CD4-positive, alpha-beta memory T cell (primary cell): ENCODE results near the gene LSP1. TPM values are rescaled to one million over a fixed set of nuclear protein-coding genes. Genes with fewer than 3 reads are reported as not detected.

Source experiments
- CTCF ChIA-PET: fragments of 350-600 bp; sonication (Branson Sonifier 250); formaldehyde crosslinking; loops from one replicate; lab custom pipeline; 2021; ENCODE audit warnings: inconsistent platforms; ENCODE audit not compliant: partially characterized antibody; lab: Charles Lee
- POLR2A ChIA-PET: fragments of 350-600 bp; sonication (Branson Sonifier 250); formaldehyde crosslinking; loops from one replicate; lab custom pipeline; 2021; ENCODE audit not compliant: partially characterized antibody; lab: Charles Lee
- DNase-seq, 5 donors: peaks; one replicate each; pipeline versions ENCODE4 v3.0.0 to v3.0.0-alpha.2; 2020 to 2022; ENCODE audit warnings: mixed read lengths in 1 of 5
- H3K27ac ChIP-seq: one replicate; pipeline ENCODE4 v1.7.0; 2013; ENCODE audit warnings: low read depth, low read length
- H3K27me3 ChIP-seq: 2 replicates; pipeline ENCODE4 v1.7.0; 2013; ENCODE audit warnings: mild to moderate bottlenecking, low read length, moderate library complexity; ENCODE audit not compliant: insufficient read depth
- H3K36me3 ChIP-seq: 2 replicates; pipeline ENCODE4 v1.7.0; 2013; ENCODE audit warnings: mild to moderate bottlenecking, low read length, moderate library complexity; ENCODE audit not compliant: insufficient read depth
- H3K4me1 ChIP-seq: 2 replicates; pipeline ENCODE4 v1.7.0; 2013; ENCODE audit warnings: mild to moderate bottlenecking, low read length, moderate library complexity; ENCODE audit not compliant: insufficient read depth
- H3K4me3 ChIP-seq, 2 donors: one replicate each; pipeline ENCODE4 v1.7.0; 2013; ENCODE audit warnings: low read length in 2 of 2, mild to moderate bottlenecking in 1 of 2
- H3K9me3 ChIP-seq, 2 donors: one replicate each; pipeline ENCODE4 v1.7.0; 2013; ENCODE audit warnings: low read length in 2 of 2, control low read depth in 1 of 2; ENCODE audit not compliant: control insufficient read depth in 1 of 2
- H3K27ac Mint-ChIP-seq, 7 donors: one replicate each; pipeline ENCODE4 v1.8.0; 2020 to 2021; ENCODE audit warnings: mixed read lengths in 7 of 7, mild to moderate bottlenecking in 6 of 7, inconsistent platforms in 3 of 7, moderate library complexity in 3 of 7
- H3K27me3 Mint-ChIP-seq, 2 donors: one replicate each; pipeline ENCODE4 v1.8.0; 2020 to 2021; ENCODE audit warnings: mixed read lengths in 2 of 2
- H3K36me3 Mint-ChIP-seq, 2 donors: one replicate each; pipeline ENCODE4 v1.8.0; 2020 to 2021; ENCODE audit warnings: mixed read lengths in 2 of 2, inconsistent platforms in 1 of 2, mild to moderate bottlenecking in 1 of 2
- H3K4me1 Mint-ChIP-seq, 4 donors: one replicate each; pipeline ENCODE4 v1.8.0; 2020 to 2021; ENCODE audit warnings: mixed read lengths in 4 of 4, mild to moderate bottlenecking in 1 of 4
- H3K4me3 Mint-ChIP-seq, 8 donors: one replicate each; pipeline ENCODE4 v1.8.0; 2020 to 2021; ENCODE audit warnings: mixed read lengths in 8 of 8, mild to moderate bottlenecking in 7 of 8, moderate library complexity in 6 of 8, inconsistent platforms in 3 of 8
- H3K9me3 Mint-ChIP-seq, 8 donors: one replicate each; pipeline ENCODE4 v1.8.0; 2020 to 2021; ENCODE audit warnings: mixed read lengths in 8 of 8, mild to moderate bottlenecking in 5 of 8, inconsistent platforms in 3 of 8, moderate library complexity in 1 of 8
- intact Hi-C: fragments of 100-400 bp; cut with micrococcal nuclease; formaldehyde crosslinking; loops from one replicate; pipeline ENCODE4 v1.15.1; 2023
- polyA plus RNA-seq, 2 donors: library from polyadenylated mRNA; unstranded; fragments of 300-500 nt; fragmentation: Illumina TruSeq; gene quantifications; one replicate each; pipeline ENCODE4 v1.2.3, GENCODE V29; 2021
- total RNA-seq, 2 experiments: library from RNA; stranded (reverse); gene quantifications; one replicate each; pipeline ENCODE4 v1.2.3, GENCODE V29; 2021

The LSP1 gene
- total and polyA plus RNA-seq, 4 experiments from 2014 or later: 253 to 435 (median 325) TPM

DNA sequence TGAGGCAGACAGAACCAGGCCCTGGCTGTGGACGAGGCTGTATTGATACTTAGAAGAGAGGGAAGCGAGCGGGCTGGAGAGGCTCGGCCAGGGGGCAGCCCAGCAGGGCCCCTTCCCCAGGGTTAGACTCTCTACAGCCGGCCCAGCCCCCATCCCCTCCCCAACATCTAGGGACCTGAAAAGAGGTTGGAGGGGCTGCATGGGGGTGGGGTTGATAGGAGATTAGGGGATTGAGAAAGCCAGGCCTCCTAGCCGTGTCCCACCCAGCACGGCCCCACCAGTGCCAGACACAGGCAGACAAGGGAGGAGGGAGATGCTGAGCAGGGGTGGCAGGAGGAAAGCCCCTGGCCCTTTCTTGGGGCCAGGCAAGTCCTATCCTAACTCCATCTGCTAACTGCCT is 5.7 kb downstream of the LSP1 start:
- CTCF ChIA-PET: interaction anchor here (1.2 kb wide), 1 partner anchor 24 kb away, joined by 4 read pairs; no protein-coding TSS in a partner anchor

DNA sequence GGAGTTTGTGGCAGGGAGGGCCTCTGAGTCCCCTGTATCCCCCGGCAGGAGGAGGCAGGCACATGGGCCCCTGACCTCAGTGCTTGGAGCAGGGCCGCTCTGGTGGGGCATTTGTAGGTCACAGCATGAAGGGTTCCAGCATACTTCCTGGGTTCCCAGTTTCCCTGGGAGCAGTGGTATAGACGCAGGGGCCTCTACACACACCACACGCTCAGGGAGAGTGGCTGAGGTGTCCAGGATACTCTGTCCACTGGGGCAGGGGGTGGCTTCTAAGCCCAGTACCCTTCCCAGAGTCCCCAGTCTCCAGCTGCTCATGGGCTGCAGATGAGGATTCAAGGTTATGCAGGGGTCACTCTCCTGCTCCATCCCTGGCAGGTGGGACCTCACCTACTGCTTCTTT is 6.1 kb downstream of the LSP1 start:
- no peak for DNase-seq
- peaks cover 9 to 39% (median 16%) of the 10 kb centered on the region in 4 donors for H3K4me1 Mint-ChIP-seq
- no peaks in the 10 kb centered on the region for H3K9me3 Mint-ChIP-seq
- Histone ChIP-seq H3K36me3 (peaks cover 4% of the 10 kb centered on the region), H3K27ac (no peak overlapping the region), H3K9me3 (no peaks in the 10 kb centered on the region), H3K4me3 (no peak overlapping the region), H3K27me3 (no peaks in the 10 kb centered on the region), H3K4me1 (peaks cover 90% of the 10 kb centered on the region)
- intact Hi-C loops: no loop called here
- H3K36me3 Mint-ChIP-seq: peaks cover 0 to 8% of the 10 kb centered on the region in 2 donors
- ChIA-PET CTCF (interaction anchor here (0.9 to 1.2 kb wide), 2 partner anchors 9 to 23 kb away, joined by 3 to 4 read pairs; no protein-coding TSS in a partner anchor), POLR2A (interaction anchor here (0.5 to 2.3 kb wide), 2 partner anchors 10 to 19 kb away, joined by 3 to 6 read pairs; no protein-coding TSS in a partner anchor)
- H3K4me3 Mint-ChIP-seq: peak overlapping the region in 1 of 8 donors; percentile 10
- H3K27ac Mint-ChIP-seq: peak overlapping the region in 6 of 7 donors; percentile 21 to 61 (median 41)
- no peaks in the 10 kb centered on the region for H3K27me3 Mint-ChIP-seq

More for the DNA sequence above, 5.7 kb downstream of the LSP1 start:
- Mint-ChIP-seq H3K27me3 (no peaks in the 10 kb centered on the region), H3K4me3 (peak overlapping the region in 1 of 8 donors; percentile 10), H3K27ac (peak overlapping the region in 5 of 7 donors; percentile 13 to 61 (median 41)), H3K4me1 (peaks cover 9 to 41% (median 17%) of the 10 kb centered on the region in 4 donors), H3K9me3 (no peaks in the 10 kb centered on the region), H3K36me3 (peaks cover 0 to 12% of the 10 kb centered on the region in 2 donors)
- H3K27me3 ChIP-seq: no peaks in the 10 kb centered on the region
- H3K4me1 ChIP-seq: peaks cover 86% of the 10 kb centered on the region
- H3K27ac ChIP-seq: no peak overlapping the region
- intact Hi-C loops: no loop called here
- no peak for DNase-seq
- no peaks in the 10 kb centered on the region for H3K9me3 ChIP-seq
- H3K36me3 ChIP-seq: peaks cover 4% of the 10 kb centered on the region
- POLR2A ChIA-PET: interaction anchor here (0.5 to 9.5 kb wide), 3 partner anchors 9 to 19 kb away, joined by 3 to 139 read pairs (median 6); no protein-coding TSS in a partner anchor
- H3K4me3 ChIP-seq: no peak overlapping the region

DNA sequence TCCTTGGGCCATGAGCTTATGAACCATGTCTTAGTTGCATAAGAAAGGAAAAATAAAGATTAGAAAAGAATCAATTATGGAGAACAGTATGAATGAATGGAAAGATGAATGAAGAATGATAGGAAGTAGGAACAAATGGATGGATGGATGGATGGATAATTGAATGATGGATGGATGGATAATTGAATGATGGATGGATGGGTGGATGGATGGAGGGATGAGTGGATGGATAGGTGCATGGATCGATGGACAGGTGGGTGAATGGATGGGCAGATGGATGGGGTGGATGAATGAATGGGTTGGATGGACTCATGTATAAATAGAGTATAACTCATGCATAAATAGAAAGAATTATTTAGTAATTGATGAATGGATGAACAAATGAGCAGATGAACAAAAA is 7.2 kb downstream of the LSP1 start:
- CTCF ChIA-PET: interaction anchor here (0.9 to 1.1 kb wide), 2 partner anchors 10 to 12 kb away, joined by 3 read pairs; no protein-coding TSS in a partner anchor
- intact Hi-C loops: no loop called here
- Mint-ChIP-seq H3K36me3 (peaks cover 0 to 7% of the 10 kb centered on the region in 2 donors), H3K4me3 (no peak overlapping the region), H3K27me3 (no peaks in the 10 kb centered on the region), H3K27ac (no peak overlapping the region), H3K4me1 (peaks cover 13 to 39% (median 18%) of the 10 kb centered on the region in 4 donors), H3K9me3 (peaks cover 0 to 2% (median 0%) of the 10 kb centered on the region in 8 donors)
- Histone ChIP-seq H3K4me1 (peaks cover 89% of the 10 kb centered on the region), H3K27me3 (no peaks in the 10 kb centered on the region), H3K4me3 (no peak overlapping the region), H3K27ac (no peak overlapping the region), H3K9me3 (no peaks in the 10 kb centered on the region), H3K36me3 (peaks cover 4% of the 10 kb centered on the region)
- DNase-seq: no peak
- POLR2A ChIA-PET: interaction anchor here (2.3 kb wide), 1 partner anchor 11 kb away, joined by 6 read pairs; no protein-coding TSS in a partner anchor

DNA sequence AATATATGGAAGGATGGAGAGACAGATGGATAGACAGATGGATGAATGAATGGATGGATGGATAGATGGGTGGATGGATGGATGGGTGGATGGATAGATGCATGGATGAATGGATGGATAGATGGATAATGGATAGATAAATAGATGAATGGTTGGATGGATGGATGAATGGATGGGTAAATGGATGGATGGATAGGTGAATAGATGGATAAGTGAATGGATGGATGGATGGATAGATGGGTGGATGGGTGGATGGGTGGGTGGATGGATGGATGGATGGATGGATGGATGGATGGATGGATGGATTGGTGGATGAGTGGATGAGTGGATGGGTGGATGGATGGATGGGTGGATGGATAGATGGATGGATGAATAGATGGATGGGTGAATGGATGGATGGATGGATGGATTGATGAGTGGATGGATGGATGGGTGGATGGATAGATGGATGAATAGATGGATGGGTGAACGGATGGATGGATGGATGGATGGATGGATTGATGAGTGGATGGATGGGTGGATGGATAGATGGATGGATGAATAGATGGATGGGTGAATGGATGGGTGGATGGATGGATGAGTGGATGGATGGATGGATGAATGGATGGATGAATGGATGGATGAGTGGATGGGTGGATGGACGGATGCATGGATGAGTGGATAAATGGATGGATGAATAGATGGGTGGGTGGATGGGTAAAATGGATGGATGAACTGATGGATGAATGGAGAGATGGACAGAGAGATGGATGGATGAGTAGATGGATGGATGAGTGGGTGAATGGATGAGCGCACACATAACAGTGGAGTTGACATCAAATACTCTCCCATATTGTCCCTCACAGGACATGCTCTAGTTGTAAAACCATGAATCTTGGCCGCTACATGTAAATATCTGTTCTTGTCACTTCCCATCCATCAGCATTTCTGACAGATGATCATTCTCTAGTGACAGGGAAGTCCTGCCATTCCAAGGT is 8.8 kb downstream of the LSP1 start:
- H3K36me3 ChIP-seq: no peaks in the 10 kb centered on the region
- DNase-seq: no peak
- peaks cover 86% of the 10 kb centered on the region for H3K4me1 ChIP-seq
- Mint-ChIP-seq H3K4me3 (no peak overlapping the region), H3K9me3 (peaks cover 0 to 2% (median 0%) of the 10 kb centered on the region in 8 donors), H3K27me3 (no peaks in the 10 kb centered on the region), H3K36me3 (peaks cover 0 to 10% of the 10 kb centered on the region in 2 donors), H3K27ac (no peak overlapping the region), H3K4me1 (peaks cover 15 to 43% (median 21%) of the 10 kb centered on the region in 4 donors)
- H3K27me3 ChIP-seq: no peaks in the 10 kb centered on the region
- ChIA-PET POLR2A (no interaction called here), CTCF (no interaction called here)
- H3K9me3 ChIP-seq: no peaks in the 10 kb centered on the region
- intact Hi-C loops: no loop called here
- no peak overlapping the region for H3K27ac ChIP-seq
- no peak overlapping the region for H3K4me3 ChIP-seq

DNA sequence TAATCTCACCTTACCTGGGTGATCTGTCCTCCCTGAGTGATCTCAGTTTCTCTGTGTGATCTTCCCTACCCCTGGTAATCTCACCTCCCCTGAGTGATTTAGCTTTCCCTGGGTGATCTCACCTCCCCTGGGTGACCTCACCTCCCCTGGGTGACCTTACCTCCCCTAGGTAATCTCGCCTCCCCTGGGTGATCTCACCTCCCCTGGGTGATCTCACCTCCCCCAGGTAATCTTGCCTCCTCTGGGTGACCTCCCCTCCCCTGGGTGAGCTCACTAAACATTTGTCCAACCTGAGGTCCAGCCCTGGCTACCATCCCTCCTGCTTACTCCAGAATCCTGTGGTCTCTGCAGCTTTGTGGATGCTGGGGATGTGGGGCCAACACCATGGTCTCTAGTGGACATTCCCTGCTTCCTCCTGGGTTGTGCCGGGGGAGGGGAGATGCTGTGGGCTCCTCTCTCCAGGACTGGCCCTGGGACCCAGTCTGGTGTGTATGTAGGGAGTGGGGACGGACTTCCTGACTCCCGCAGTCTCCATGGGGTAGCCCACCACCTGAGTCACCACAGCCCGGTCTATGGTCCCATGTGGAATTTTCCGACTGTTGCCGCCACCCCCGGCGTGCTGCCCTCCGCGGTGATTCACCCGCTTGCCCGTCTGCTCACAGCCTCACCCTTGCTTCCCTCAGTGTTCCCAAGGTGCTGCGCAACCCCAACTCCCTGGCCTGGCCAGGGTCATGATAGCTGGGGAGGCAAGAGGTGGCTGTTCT is 9.9 kb downstream of the LSP1 start:
- CTCF ChIA-PET: no interaction called here

DNA sequence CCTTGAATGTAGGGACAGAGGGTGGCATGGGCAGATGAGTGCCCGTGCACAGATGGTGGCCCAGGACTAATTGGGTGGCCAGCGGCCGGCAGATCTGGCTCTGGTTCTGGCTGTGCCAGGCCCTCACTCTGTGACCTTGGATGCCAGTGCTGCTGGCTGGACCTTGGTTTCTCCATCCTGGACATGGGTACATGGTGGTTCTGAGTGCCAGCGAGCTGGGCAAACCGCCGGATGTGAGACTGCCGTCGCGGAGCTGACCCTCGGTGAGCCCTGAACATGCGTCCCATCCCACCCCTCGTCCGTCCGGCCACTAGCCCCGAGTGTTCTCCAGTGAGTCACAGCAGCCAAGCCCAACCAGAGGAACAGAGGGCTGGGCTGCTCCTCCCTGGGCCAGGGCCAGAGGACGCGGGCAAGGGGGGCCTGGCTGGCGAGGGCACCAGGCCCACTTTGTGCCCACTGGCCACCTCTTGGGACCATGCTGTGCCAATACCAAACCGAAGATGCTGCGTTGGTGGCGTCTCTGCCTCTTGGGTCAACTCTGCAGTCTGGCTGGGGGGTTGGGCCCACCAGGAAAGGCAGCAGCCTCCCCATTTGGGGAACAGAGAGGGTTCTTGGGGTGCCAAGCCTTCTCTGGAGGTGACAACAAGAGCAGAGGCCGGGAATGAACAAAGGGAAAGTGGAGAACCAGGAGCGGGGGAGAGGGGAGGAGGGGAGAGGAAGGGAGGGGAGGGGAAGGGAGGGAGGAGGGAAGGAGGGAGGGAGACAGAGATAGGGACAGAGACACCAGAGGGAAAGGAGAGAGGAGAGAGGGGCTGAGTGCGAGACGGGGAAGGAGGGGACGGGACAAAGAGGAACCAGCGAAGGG is 10.7 kb downstream of the LSP1 start:
- intact Hi-C loops: no loop called here
- H3K27ac ChIP-seq: no peak overlapping the region
- H3K27ac Mint-ChIP-seq: peak overlapping the region in 5 of 7 donors; percentile 29 to 66 (median 36)
- H3K4me3 ChIP-seq: no peak overlapping the region
- peak in 1 of 5 donors; percentile 28 for DNase-seq
- H3K27me3 ChIP-seq: no peaks in the 10 kb centered on the region
- peaks cover 19 to 42% (median 27%) of the 10 kb centered on the region in 4 donors for H3K4me1 Mint-ChIP-seq
- peak overlapping the region in 3 of 8 donors; percentile 36 to 56 (median 54) for H3K4me3 Mint-ChIP-seq
- peaks cover 0 to 2% (median 0%) of the 10 kb centered on the region in 8 donors for H3K9me3 Mint-ChIP-seq
- peaks cover 0 to 11% of the 10 kb centered on the region in 2 donors for H3K36me3 Mint-ChIP-seq
- H3K36me3 ChIP-seq: no peaks in the 10 kb centered on the region
- H3K9me3 ChIP-seq: no peaks in the 10 kb centered on the region
- ChIA-PET CTCF (no interaction called here), POLR2A (interaction anchor here (1.1 to 1.5 kb wide), 3 partner anchors 10 to 12 kb away, joined by 3 to 7 read pairs (median 3); no protein-coding TSS in a partner anchor)
- no peaks in the 10 kb centered on the region for H3K27me3 Mint-ChIP-seq
- H3K4me1 ChIP-seq: peaks cover 85% of the 10 kb centered on the region

More for the DNA sequence above, 9.9 kb downstream of the LSP1 start:
- Histone ChIP-seq H3K4me1 (peaks cover 85% of the 10 kb centered on the region), H3K27me3 (no peaks in the 10 kb centered on the region), H3K4me3 (no peak overlapping the region), H3K36me3 (no peaks in the 10 kb centered on the region), H3K9me3 (no peaks in the 10 kb centered on the region), H3K27ac (no peak overlapping the region)
- Mint-ChIP-seq H3K27me3 (no peaks in the 10 kb centered on the region), H3K36me3 (peaks cover 0 to 10% of the 10 kb centered on the region in 2 donors), H3K4me3 (peak overlapping the region in 2 of 8 donors; percentile 54 to 56), H3K9me3 (peaks cover 0 to 2% (median 0%) of the 10 kb centered on the region in 8 donors), H3K27ac (peak overlapping the region in 3 of 7 donors; percentile 22 to 78 (median 27)), H3K4me1 (peaks cover 17 to 44% (median 26%) of the 10 kb centered on the region in 4 donors)
- POLR2A ChIA-PET: interaction anchor here (1.1 to 1.5 kb wide), 3 partner anchors 9 to 12 kb away, joined by 3 to 7 read pairs (median 3); no protein-coding TSS in a partner anchor
- peak in 1 of 5 donors; percentile 28 for DNase-seq
- intact Hi-C loops: no loop called here
